Skeletal muscle satellite cell (primary cell): ENCODE results near the gene FLII.
A peak's percentile ranks its signal among the peaks of the same experiment; 100 is the strongest.
"Not testable (repeated sequence)": the region's sequence is repeated elsewhere in the genome, so short reads cannot be mapped to it uniquely, and the experiment has no call there.

Experiments used
- H3K27me3 ChIP-seq: 2 replicates; pipeline ENCODE4 v1.7.0; 2013; ENCODE audit warnings: low read length; ENCODE audit not compliant: control insufficient read depth, insufficient read depth
- H3K36me3 ChIP-seq: 2 replicates; pipeline ENCODE4 v1.7.0; 2013; ENCODE audit warnings: mild to moderate bottlenecking, control low read depth, low read length; ENCODE audit not compliant: insufficient read depth
- H3K4me1 ChIP-seq: 2 replicates; pipeline ENCODE4 v1.7.0; 2013; ENCODE audit warnings: low read length; ENCODE audit not compliant: control insufficient read depth, insufficient read depth
- H3K4me2 ChIP-seq: 2 replicates; pipeline ENCODE4 v1.7.0; 2013; ENCODE audit warnings: mild to moderate bottlenecking, low read length
- H3K4me3 ChIP-seq: 2 replicates; pipeline ENCODE4 v1.7.0; 2013; ENCODE audit warnings: low read length
- H3K9ac ChIP-seq: 2 replicates; pipeline ENCODE4 v1.7.0; 2013; ENCODE audit warnings: mild to moderate bottlenecking, low read depth, low read length, moderate library complexity
- H3K9me3 ChIP-seq: replicated peaks from 2 replicates; pipeline ENCODE4 v1.7.0; 2013; ENCODE audit warnings: mild to moderate bottlenecking, control low read depth, low read length

The FLII gene

GRCh38 chr17:18225642-18226283, 32.8 kb downstream of the FLII start:
- Histone ChIP-seq H3K9me3 (no peaks in the 10 kb centered on the region), H3K4me1 (peaks cover 28% of the 10 kb centered on the region), H3K9ac (peak overlapping the region; percentile 83), H3K4me2 (peak overlapping the region; percentile 94), H3K36me3 (no peaks in the 10 kb centered on the region), H3K4me3 (peak overlapping the region; percentile 84), H3K27me3 (no peaks in the 10 kb centered on the region)

GRCh38 chr17:18225121-18225641, 33.4 kb downstream of the FLII start, which contains the start of gene LLGL1:
TSS of gene LLGL1 (plus strand) at chr17:18225635. CDS start at chr17:18225683, 48 bp downstream.
- peak within 1 kb of the TSS; percentile 84 for H3K4me3 ChIP-seq
- peak within 1 kb of the TSS; percentile 94 for H3K4me2 ChIP-seq
- H3K9me3 ChIP-seq, result no peaks in the 10 kb centered on the region
- no peaks in the 10 kb centered on the region for H3K36me3 ChIP-seq
- peaks cover 29% of the 10 kb centered on the region for H3K4me1 ChIP-seq
- H3K27me3 ChIP-seq, result no peaks in the 10 kb centered on the region
- peak within 1 kb of the TSS; percentile 83 for H3K9ac ChIP-seq

- Histone ChIP-seq H3K4me1 (peaks cover 29% of the 10 kb centered on the region), H3K27me3 (no peaks in the 10 kb centered on the region), H3K4me3 (peak overlapping the region; percentile 67), H3K9ac (peak overlapping the region; percentile 63), H3K36me3 (no peaks in the 10 kb centered on the region), H3K9me3 (no peaks in the 10 kb centered on the region), H3K4me2 (peak overlapping the region; percentile 94)
These were observed 34.0 kb downstream of the FLII start for GRCh38 chr17:18224387-18225120.

- no peaks in the 10 kb centered on the region for H3K27me3 ChIP-seq
- no peak overlapping the region for H3K4me3 ChIP-seq
- H3K4me1 ChIP-seq, result peaks cover 33% of the 10 kb centered on the region
- H3K4me2 ChIP-seq, result no peak overlapping the region
- H3K9me3 ChIP-seq, result no peaks in the 10 kb centered on the region
- H3K36me3 ChIP-seq, result no peaks in the 10 kb centered on the region
- no peak overlapping the region for H3K9ac ChIP-seq
These were observed 34.5 kb downstream of the FLII start for GRCh38 chr17:18224053-18224386.

GRCh38 chr17:18218756-18219415, 39.7 kb downstream of the FLII start:
- Histone ChIP-seq H3K4me3 (no peak overlapping the region), H3K27me3 (no peaks in the 10 kb centered on the region), H3K4me2 (no peak overlapping the region), H3K9ac (no peak overlapping the region), H3K9me3 (no peaks in the 10 kb centered on the region), H3K4me1 (peaks cover 17% of the 10 kb centered on the region), H3K36me3 (no peaks in the 10 kb centered on the region)

GRCh38 chr17:18217412-18218015, 41.0 kb downstream of the FLII start:
- H3K4me1 ChIP-seq, result peaks cover 17% of the 10 kb centered on the region
- no peaks in the 10 kb centered on the region for H3K27me3 ChIP-seq
- no peak overlapping the region for H3K9ac ChIP-seq
- no peak overlapping the region for H3K4me3 ChIP-seq
- no peaks in the 10 kb centered on the region for H3K9me3 ChIP-seq
- H3K4me2 ChIP-seq, result no peak overlapping the region
- no peaks in the 10 kb centered on the region for H3K36me3 ChIP-seq

GRCh38 chr17:18216906-18217305, 41.6 kb downstream of the FLII start:
- peaks cover 17% of the 10 kb centered on the region for H3K4me1 ChIP-seq
- not testable (repeated sequence) for H3K9me3 ChIP-seq, H3K9ac ChIP-seq, H3K4me2 ChIP-seq, H3K36me3 ChIP-seq, H3K4me3 ChIP-seq, H3K27me3 ChIP-seq

GRCh38 chr17:18213666-18214270, 44.8 kb downstream of the FLII start:
- H3K4me1 ChIP-seq, result peaks cover 2% of the 10 kb centered on the region
- peaks cover 21% of the 10 kb centered on the region for H3K36me3 ChIP-seq
- H3K27me3 ChIP-seq, result no peaks in the 10 kb centered on the region
- H3K4me2 ChIP-seq, result no peak overlapping the region
- H3K9ac ChIP-seq, result no peak overlapping the region
- H3K9me3 ChIP-seq, result no peaks in the 10 kb centered on the region
- H3K4me3 ChIP-seq, result no peak overlapping the region

- H3K4me2 ChIP-seq, result no peak overlapping the region
- no peaks in the 10 kb centered on the region for H3K4me1 ChIP-seq
- H3K4me3 ChIP-seq, result no peak overlapping the region
- no peaks in the 10 kb centered on the region for H3K27me3 ChIP-seq
- no peak overlapping the region for H3K9ac ChIP-seq
- no peaks in the 10 kb centered on the region for H3K9me3 ChIP-seq
- H3K36me3 ChIP-seq, result peaks cover 54% of the 10 kb centered on the region
These were observed 50.4 kb downstream of the FLII start for GRCh38 chr17:18208092-18208491.

GRCh38 chr17:18206962-18207361, 51.6 kb downstream of the FLII start:
- H3K36me3 ChIP-seq, result peaks cover 54% of the 10 kb centered on the region
- no peaks in the 10 kb centered on the region for H3K27me3 ChIP-seq
- H3K9ac ChIP-seq, result no peak overlapping the region
- no peaks in the 10 kb centered on the region for H3K9me3 ChIP-seq
- H3K4me1 ChIP-seq, result no peaks in the 10 kb centered on the region
- H3K4me2 ChIP-seq, result no peak overlapping the region
- no peak overlapping the region for H3K4me3 ChIP-seq

GRCh38 chr17:18205861-18206260, 52.7 kb downstream of the FLII start:
- Histone ChIP-seq H3K9me3 (no peaks in the 10 kb centered on the region), H3K27me3 (no peaks in the 10 kb centered on the region), H3K4me3 (no peak overlapping the region), H3K4me2 (no peak overlapping the region), H3K36me3 (peaks cover 57% of the 10 kb centered on the region), H3K9ac (no peak overlapping the region), H3K4me1 (no peaks in the 10 kb centered on the region)
